ENCODE results near the gene CELSR1. TPM values are rescaled to one million over a fixed set of nuclear protein-coding genes. Genes with fewer than 3 reads are reported as not detected.

CELSR1 gene
- total RNA-seq, 2 donors from 2014 or later = 1.5 to 6.7 TPM

DNA sequence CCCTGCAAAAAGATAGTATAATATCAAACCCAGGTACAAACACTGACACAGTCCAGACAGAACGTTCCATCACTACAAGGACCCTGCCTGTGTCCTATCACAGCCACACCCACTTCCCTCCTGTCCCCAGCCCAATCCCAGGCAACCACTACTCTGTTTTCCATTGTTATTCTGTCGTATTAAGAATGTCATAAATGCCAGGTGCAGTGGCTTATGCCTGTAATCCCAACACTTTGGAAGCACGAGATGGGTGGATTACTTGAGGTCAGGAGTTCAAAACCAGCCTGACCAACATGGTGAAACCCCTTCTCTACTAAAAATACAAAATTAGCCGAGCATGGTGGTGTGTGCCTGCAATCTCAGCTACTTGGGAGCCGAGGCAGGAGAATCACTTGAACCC lies 112.9 kb downstream of the CELSR1 start:
- Histone ChIP-seq H3K4me1 (ENCODE audit: control insufficient read depth in 1 of 2, low read depth in 2 of 2) (no peaks in the 10 kb centered on the region), H3K27me3 (replicated peaks; ENCODE audit: insufficient read depth) (no peaks in the 10 kb centered on the region), H3K9me3 (peaks cover 5% of the 10 kb centered on the region), H3K4me3 (no peak overlapping the region), H3K36me3 (no peaks in the 10 kb centered on the region), H3K27ac (no peak overlapping the region)
- ATAC-seq (ENCODE audit: insufficient number of reproducible peaks, low FRiP score, low read depth) (no peak), DNase-seq (ENCODE audit: low spot score) (no peak)
- TF ChIP-seq, protein P1, sequence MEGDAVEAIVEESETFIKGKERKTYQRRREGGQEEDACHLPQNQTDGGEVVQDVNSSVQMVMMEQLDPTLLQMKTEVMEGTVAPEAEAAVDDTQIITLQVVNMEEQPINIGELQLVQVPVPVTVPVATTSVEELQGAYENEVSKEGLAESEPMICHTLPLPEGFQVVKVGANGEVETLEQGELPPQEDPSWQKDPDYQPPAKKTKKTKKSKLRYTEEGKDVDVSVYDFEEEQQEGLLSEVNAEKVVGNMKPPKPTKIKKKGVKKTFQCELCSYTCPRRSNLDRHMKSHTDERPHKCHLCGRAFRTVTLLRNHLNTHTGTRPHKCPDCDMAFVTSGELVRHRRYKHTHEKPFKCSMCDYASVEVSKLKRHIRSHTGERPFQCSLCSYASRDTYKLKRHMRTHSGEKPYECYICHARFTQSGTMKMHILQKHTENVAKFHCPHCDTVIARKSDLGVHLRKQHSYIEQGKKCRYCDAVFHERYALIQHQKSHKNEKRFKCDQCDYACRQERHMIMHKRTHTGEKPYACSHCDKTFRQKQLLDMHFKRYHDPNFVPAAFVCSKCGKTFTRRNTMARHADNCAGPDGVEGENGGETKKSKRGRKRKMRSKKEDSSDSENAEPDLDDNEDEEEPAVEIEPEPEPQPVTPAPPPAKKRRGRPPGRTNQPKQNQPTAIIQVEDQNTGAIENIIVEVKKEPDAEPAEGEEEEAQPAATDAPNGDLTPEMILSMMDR (IDR thresholded peaks at IDR 0.05) = no peak

DNA sequence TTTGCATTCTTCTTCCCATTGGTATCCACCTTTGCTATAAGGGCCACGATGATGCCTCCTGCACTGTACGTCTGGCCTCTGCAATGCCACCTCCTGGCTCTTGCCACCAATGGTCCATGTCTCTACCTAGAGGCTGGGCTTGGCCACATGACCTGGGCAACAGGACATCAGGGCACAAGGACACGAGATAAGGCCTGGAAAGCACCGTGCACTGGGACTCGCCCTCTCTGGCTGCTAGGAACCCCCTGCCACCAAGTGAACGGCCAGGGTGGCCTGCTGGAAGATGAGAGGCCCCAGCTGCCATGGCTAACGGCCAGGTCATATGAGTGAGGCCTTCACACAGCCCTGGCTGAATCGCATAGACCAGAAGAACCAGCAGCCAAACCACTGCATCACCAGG lies 114.5 kb downstream of the CELSR1 start:
- Histone ChIP-seq H3K4me1 (ENCODE audit: control insufficient read depth in 1 of 2, low read depth in 2 of 2) (no peaks in the 10 kb centered on the region), H3K27me3 (replicated peaks; ENCODE audit: insufficient read depth) (no peaks in the 10 kb centered on the region), H3K9me3 (peaks cover 5% of the 10 kb centered on the region), H3K4me3 (no peak overlapping the region), H3K36me3 (no peaks in the 10 kb centered on the region), H3K27ac (no peak overlapping the region)
- ATAC-seq (ENCODE audit: insufficient number of reproducible peaks, low FRiP score, low read depth) (no peak), DNase-seq (ENCODE audit: low spot score) (no peak)
- TF ChIP-seq, protein P1 (IDR thresholded peaks at IDR 0.05) = no peak

DNA sequence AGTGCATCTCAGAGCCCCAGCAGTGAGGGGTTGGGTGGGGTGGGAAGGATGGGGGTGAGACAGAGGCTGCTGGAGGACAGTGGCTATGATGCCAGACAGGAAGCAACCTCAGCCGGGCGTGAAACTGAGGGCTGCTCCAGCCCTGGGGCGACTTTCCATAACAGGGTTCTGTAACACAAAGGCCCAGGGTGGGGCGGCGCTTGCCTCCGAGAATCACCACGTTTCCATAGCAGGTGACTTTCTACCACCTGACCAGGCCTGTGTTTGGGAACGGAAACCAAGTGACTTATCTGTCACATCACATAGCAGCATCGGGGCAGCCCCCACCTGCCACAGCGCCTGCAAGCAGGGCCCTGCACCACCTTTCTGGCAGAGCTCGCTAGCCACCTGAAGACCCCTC lies 116.2 kb downstream of the CELSR1 start:
- TF ChIP-seq, protein P1 (IDR thresholded peaks at IDR 0.05) = no peak
- ATAC-seq (ENCODE audit: insufficient number of reproducible peaks, low FRiP score, low read depth) (no peak), DNase-seq (ENCODE audit: low spot score) (no peak)
- H3K27ac ChIP-seq = no peak overlapping the region
- H3K4me3 ChIP-seq = no peak overlapping the region
- no peaks in the 10 kb centered on the region for H3K36me3 ChIP-seq
- H3K4me1 ChIP-seq (ENCODE audit: control insufficient read depth in 1 of 2, low read depth in 2 of 2) = no peaks in the 10 kb centered on the region
- no peaks in the 10 kb centered on the region for H3K27me3 ChIP-seq (replicated peaks; ENCODE audit: insufficient read depth)
- H3K9me3 ChIP-seq = peaks cover 5% of the 10 kb centered on the region

DNA sequence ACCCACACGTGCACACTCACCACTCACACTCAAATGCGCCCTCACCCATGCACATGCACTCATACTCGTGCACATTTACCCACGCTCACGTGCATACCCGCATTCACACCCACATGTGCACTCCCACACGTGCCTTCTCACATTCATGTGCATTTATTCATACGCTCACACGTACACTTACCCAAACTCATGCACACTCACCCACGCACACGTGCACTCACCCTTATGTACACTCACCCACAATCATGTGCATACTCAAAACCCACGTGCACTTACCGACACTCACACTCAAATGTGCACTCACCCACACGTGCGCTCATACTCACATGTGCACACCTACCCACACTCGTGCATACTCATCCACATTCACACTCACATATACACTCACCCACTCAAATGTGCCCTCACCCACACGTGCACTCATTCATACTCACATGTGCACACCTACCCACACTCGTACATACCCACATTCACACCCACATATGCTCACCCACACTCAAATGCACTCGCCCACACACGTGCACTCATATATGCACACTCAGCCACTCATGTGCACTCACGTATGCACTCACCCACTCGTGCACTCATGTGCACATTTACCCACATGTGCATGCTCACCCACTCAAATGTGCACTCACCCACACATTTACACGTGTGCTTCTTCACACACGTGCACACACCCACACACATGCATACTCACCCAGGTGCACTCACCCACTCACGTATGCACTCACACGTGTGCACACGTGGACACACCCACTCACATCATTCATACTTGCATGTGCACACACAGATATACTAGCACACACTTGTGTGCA lies 117.5 kb downstream of the CELSR1 start:
- H3K27me3 ChIP-seq (replicated peaks; ENCODE audit: insufficient read depth) = no peaks in the 10 kb centered on the region
- TF ChIP-seq, protein P1 (IDR thresholded peaks at IDR 0.05) = no peak
- ATAC-seq (ENCODE audit: insufficient number of reproducible peaks, low FRiP score, low read depth) (no peak), DNase-seq (ENCODE audit: low spot score) (no peak)
- H3K9me3 ChIP-seq = no peaks in the 10 kb centered on the region
- no peak overlapping the region for H3K4me3 ChIP-seq
- no peaks in the 10 kb centered on the region for H3K36me3 ChIP-seq
- no peak overlapping the region for H3K27ac ChIP-seq
- no peaks in the 10 kb centered on the region for H3K4me1 ChIP-seq (ENCODE audit: control insufficient read depth in 1 of 2, low read depth in 2 of 2)

DNA sequence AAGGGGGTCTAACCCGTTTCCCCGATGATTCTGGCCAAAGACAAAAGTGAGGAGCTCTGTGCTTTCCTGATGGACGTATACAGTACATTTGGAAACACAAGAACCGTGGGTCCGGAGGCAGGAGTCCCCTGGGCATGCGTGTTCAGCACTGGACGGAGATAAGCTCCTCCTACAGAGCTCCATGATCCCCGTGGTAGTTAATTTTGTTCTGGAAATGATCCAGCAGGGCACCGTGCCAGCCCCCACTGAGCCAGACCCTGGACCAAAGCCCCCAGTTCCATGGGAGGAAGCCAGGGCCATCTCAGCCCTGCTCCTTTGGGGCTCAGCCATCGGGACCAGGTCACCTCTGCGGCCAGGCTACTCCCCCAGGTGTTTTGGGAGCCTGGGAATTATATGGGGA lies 118.6 kb downstream of the CELSR1 start:
- no peak for ATAC-seq (ENCODE audit: insufficient number of reproducible peaks, low FRiP score, low read depth)

More for the DNA sequence above, 118.6 kb downstream of the CELSR1 start:
- TF ChIP-seq, protein P1 (IDR thresholded peaks at IDR 0.05) = no peak
- DNase-seq (ENCODE audit: low spot score) = no peak
- no peak overlapping the region for H3K27ac ChIP-seq
- H3K27me3 ChIP-seq (replicated peaks; ENCODE audit: insufficient read depth) = no peaks in the 10 kb centered on the region
- H3K4me3 ChIP-seq = no peak overlapping the region
- H3K36me3 ChIP-seq = no peaks in the 10 kb centered on the region
- no peaks in the 10 kb centered on the region for H3K4me1 ChIP-seq (ENCODE audit: control insufficient read depth in 1 of 2, low read depth in 2 of 2)
- H3K9me3 ChIP-seq = no peaks in the 10 kb centered on the region

Data from thoracic aorta (tissue), 2 donors.